PC-9 (cell line): ENCODE measurements around the gene CGRRF1. TPM values are rescaled to one million over a fixed set of nuclear protein-coding genes. Genes with fewer than 3 reads are reported as not detected.

Experiments used
- BruUV-seq: library from RNA; stranded (reverse); fragments of 400-500 nt; replicated peaks from 2 replicates; lab custom pipeline; 2021; lab: Mats Ljungman, UMichigan
- CTCF ChIA-PET: fragments of 300-600 bp; sonication (Branson Sonifier 250); formaldehyde crosslinking; loops from one replicate; lab custom pipeline; 2022; ENCODE audit warnings: antibody characterized with exemption; lab: Charles Lee
- POLR2A ChIA-PET: fragments of 300-600 bp; sonication (Branson Sonifier 250); formaldehyde crosslinking; loops from one replicate; lab custom pipeline; 2022; ENCODE audit warnings: antibody characterized with exemption; ENCODE audit not compliant: unreplicated experiment; lab: Charles Lee
- DNase-seq, 2 experiments: peaks; one replicate each; pipeline versions ENCODE4 v3.0.0 to v3.0.0-alpha.2; 2015 to 2022; ENCODE audit warnings: mixed read lengths in 1 of 2
- H2AFZ ChIP-seq: fragments of 200-600 bp; sonication (generic); 2 replicates; pipeline ENCODE4 v1.8.1; 2017; ENCODE audit warnings: antibody characterized with exemption
- H3F3A ChIP-seq: fragments of 200-600 bp; sonication (generic); 2 replicates; pipeline ENCODE4 v1.8.1; 2017; ENCODE audit warnings: antibody characterized with exemption, mild to moderate bottlenecking, low read depth; ENCODE audit not compliant: insufficient read depth
- H3K27ac ChIP-seq: fragments of 200-600 bp; sonication (generic); 2 replicates; pipeline ENCODE4 v1.6.1; 2016; ENCODE audit warnings: mixed run types
- H3K27me3 ChIP-seq: fragments of 200-600 bp; sonication (generic); 2 replicates; pipeline ENCODE4 v1.6.1; 2016; ENCODE audit warnings: low read depth, mixed run types; ENCODE audit not compliant: insufficient read depth
- H3K36me3 ChIP-seq: fragments of 200-600 bp; sonication (generic); 2 replicates; pipeline ENCODE4 v1.6.1; 2016; ENCODE audit warnings: low read depth, mixed run types
- H3K4me1 ChIP-seq: fragments of 200-600 bp; sonication (generic); replicated peaks from 2 replicates; pipeline ENCODE4 v1.6.1; 2016; ENCODE audit warnings: mixed run types; ENCODE audit not compliant: insufficient read depth
- H3K4me2 ChIP-seq: fragments of 200-600 bp; sonication (generic); 2 replicates; pipeline ENCODE4 v1.6.1; 2017; ENCODE audit warnings: mixed run types
- H3K4me3 ChIP-seq: fragments of 200-600 bp; sonication (generic); 2 replicates; pipeline ENCODE4 v1.6.1; 2016; ENCODE audit warnings: mixed run types
- H3K79me2 ChIP-seq: fragments of 200-600 bp; sonication (generic); 2 replicates; pipeline ENCODE4 v1.6.1; 2017; ENCODE audit warnings: low read depth, mixed run types
- H3K9me2 ChIP-seq: fragments of 200-600 bp; sonication (generic); 2 replicates; pipeline ENCODE4 v1.8.1; 2017; ENCODE audit warnings: mild to moderate bottlenecking; ENCODE audit not compliant: insufficient read depth
- H3K9me3 ChIP-seq: fragments of 200-600 bp; sonication (generic); 2 replicates; pipeline ENCODE4 v1.8.1; 2016; ENCODE audit warnings: low read depth; ENCODE audit not compliant: insufficient read depth
- H4K20me1 ChIP-seq: fragments of 200-600 bp; sonication (generic); 2 replicates; pipeline ENCODE4 v1.8.1; 2017; ENCODE audit not compliant: insufficient read depth
- CTCF ChIP-seq: fragments of 200-600 bp; sonication (generic); conservative IDR thresholded peaks from 2 replicates; pipeline ENCODE4 v1.6.1; 2017; ENCODE audit warnings: mixed run types, antibody characterized with exemption, mild to moderate bottlenecking, moderate library complexity
- EZH2 ChIP-seq: fragments of 200-600 bp; sonication (generic); IDR thresholded peaks from 2 replicates; pipeline ENCODE4 v1.8.0; 2017; ENCODE audit warnings: antibody characterized with exemption, low read depth
- intact Hi-C: fragments of 100-400 bp; cut with micrococcal nuclease; formaldehyde crosslinking; loops from one replicate; pipeline ENCODE4 v1.10.0; 2022; ENCODE audit not compliant: unreplicated experiment
- total RNA-seq: library from RNA; stranded (reverse); gene quantifications from 2 replicates; pipeline ENCODE4 v1.2.3, GENCODE V29; 2021

Gene CGRRF1
- total RNA-seq, 1 experiment from 2014 or later, result 11.3 TPM

GRCh38 chr14:54577494-54577893, 67.8 kb downstream of the CGRRF1 start:
- Histone ChIP-seq H3K79me2 (peaks cover 50% of the 10 kb centered on the region), H3K36me3 (peaks cover 14% of the 10 kb centered on the region), H3K9me2 (no peaks in the 10 kb centered on the region), H3K4me1 (no peaks in the 10 kb centered on the region), H3K27me3 (no peaks in the 10 kb centered on the region), H2AFZ (no peak overlapping the region), H3F3A (no peaks in the 10 kb centered on the region), H3K4me3 (no peak overlapping the region), H3K27ac (no peak overlapping the region), H4K20me1 (no peaks in the 10 kb centered on the region), H3K4me2 (no peak overlapping the region), H3K9me3 (peaks cover 10% of the 10 kb centered on the region; the same call in 1 of the 2 replicates)
- intact Hi-C loops, result no loop called here
- no peak for DNase-seq
- TF ChIP-seq CTCF, result no peak
- no peak for TF ChIP-seq EZH2
- POLR2A ChIA-PET, result no interaction called here
- no TSS peak for BruUV-seq
- CTCF ChIA-PET, result no interaction called here

- no TSS peak for BruUV-seq
- DNase-seq, result no peak
- H3F3A ChIP-seq, result no peaks in the 10 kb centered on the region
- TF ChIP-seq CTCF (no peak), EZH2 (no peak)
- no peak overlapping the region for H3K27ac ChIP-seq
- ChIA-PET CTCF (no interaction called here), POLR2A (no interaction called here)
- no peak overlapping the region for H3K4me3 ChIP-seq
- H3K4me1 ChIP-seq, result no peaks in the 10 kb centered on the region
- no peaks in the 10 kb centered on the region for H3K9me2 ChIP-seq
- no peak overlapping the region for H3K4me2 ChIP-seq
- H2AFZ ChIP-seq, result no peak overlapping the region
- no peaks in the 10 kb centered on the region for H4K20me1 ChIP-seq
- H3K27me3 ChIP-seq, result no peaks in the 10 kb centered on the region
- peaks cover 10% of the 10 kb centered on the region for H3K36me3 ChIP-seq
- peaks cover 6% of the 10 kb centered on the region; the same call in 1 of the 2 replicates for H3K9me3 ChIP-seq
- intact Hi-C loops, result no loop called here
- peaks cover 47% of the 10 kb centered on the region for H3K79me2 ChIP-seq
These were observed 68.3 kb downstream of the CGRRF1 start for GRCh38 chr14:54577977-54578376.

GRCh38 chr14:54579621-54580020, 69.9 kb downstream of the CGRRF1 start:
- Histone ChIP-seq H3K27ac (no peak overlapping the region), H2AFZ (no peak overlapping the region), H3K4me3 (no peak overlapping the region), H3K36me3 (peaks cover 4% of the 10 kb centered on the region; the same call in 1 of the 2 replicates), H3K9me2 (no peaks in the 10 kb centered on the region; the same call in 1 of the 2 replicates), H4K20me1 (no peaks in the 10 kb centered on the region), H3K79me2 (peaks cover 33% of the 10 kb centered on the region), H3K4me1 (no peaks in the 10 kb centered on the region), H3K27me3 (no peaks in the 10 kb centered on the region), H3K9me3 (no peaks in the 10 kb centered on the region), H3K4me2 (no peak overlapping the region), H3F3A (no peaks in the 10 kb centered on the region)
- TF ChIP-seq CTCF (no peak), EZH2 (no peak)
- POLR2A ChIA-PET, result no interaction called here
- peak in 1 of 2 experiments; percentile 50 for DNase-seq
- CTCF ChIA-PET, result no interaction called here
- intact Hi-C loops, result no loop called here
- BruUV-seq, result no TSS peak
